HG03575 (cell line): ENCODE results near the gene ARHGAP33.
"Not testable (repeated sequence)": the region's sequence is repeated elsewhere in the genome, so short reads cannot be mapped to it uniquely, and the experiment has no call there.

ENCODE experiments used
- ATAC-seq: cut with Tn5 transposase; IDR thresholded peaks from one replicate; pipeline ENCODE4 v1.9.1; 2021; ENCODE audit not compliant: unreplicated experiment, insufficient number of reproducible peaks, low FRiP score; ENCODE audit errors: extremely low read depth

ARHGAP33 gene

DNA sequence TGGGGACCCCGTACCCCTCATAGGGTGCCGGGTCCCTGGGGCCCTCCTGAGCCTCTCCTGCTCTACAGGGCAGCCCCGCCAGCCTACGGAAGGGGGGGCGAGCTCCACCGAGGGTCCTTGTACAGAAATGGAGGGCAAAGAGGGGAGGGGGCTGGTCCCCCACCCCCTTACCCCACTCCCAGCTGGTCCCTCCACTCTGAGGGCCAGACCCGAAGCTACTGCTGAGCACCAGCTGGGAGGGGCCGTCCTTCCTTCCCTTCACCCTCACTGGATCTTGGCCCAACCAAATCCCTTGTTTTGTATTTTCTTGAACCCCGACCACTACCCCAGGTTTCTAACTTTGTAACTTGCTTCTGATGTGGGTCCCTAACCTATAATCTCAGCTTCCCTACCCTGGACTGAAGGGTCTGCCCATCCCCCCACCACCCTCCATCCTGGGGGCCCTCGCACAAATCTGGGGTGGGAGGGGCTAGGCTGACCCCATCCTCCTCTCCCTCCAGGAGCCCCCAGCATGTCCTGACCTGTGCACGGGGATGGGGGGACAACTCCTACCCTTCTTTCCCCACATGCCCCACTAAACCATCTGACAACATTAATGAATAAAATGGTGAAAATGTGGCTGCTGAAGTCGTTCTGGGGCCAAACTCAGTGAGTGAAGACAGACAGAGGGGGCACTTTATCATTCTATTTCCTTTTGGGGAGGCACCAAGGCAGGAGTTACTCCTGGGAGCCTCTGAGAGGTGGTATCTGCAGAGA is 13.0 kb downstream of the ARHGAP33 start:
- ATAC-seq = no peak

DNA sequence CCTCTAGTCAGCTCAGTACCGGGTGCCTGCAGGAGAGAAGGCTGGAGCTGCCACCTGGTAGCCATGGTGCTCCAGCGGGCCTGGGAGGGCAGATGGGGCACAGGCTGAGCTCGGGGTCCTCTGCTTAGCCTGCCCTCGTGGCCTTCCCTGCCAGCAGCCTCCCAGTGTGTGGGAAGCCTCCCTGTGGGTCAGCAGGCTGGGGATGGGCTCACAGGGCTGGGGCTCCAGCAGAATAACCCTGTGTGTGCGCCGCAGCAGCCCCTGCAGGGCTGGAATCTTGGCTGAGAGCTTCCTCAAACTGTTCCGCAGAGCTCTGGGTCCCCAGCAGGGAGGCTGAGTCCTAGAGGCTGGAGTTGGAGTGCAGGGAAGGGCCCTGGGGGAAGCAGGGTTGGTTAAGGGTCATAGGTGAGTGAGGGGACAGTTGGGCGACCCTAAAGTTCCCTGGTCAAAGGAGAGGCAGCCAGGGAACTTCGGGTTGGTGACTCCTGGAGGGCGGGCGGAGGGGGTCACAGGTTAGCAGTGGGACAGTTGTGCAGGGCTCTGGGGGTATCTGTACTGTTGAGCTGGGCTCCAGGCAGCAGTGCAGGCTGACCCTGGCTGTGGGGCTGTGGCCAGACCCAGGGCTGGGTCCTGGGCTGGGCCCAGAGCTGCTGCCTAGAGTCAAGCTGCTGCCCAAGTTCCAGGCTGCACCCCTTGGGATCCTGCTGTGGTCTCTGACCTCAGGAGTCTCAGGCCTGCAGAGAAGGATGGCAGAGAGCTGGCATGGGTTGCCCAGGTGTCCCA is 14.0 kb downstream of the ARHGAP33 start:
- no peak for ATAC-seq

DNA sequence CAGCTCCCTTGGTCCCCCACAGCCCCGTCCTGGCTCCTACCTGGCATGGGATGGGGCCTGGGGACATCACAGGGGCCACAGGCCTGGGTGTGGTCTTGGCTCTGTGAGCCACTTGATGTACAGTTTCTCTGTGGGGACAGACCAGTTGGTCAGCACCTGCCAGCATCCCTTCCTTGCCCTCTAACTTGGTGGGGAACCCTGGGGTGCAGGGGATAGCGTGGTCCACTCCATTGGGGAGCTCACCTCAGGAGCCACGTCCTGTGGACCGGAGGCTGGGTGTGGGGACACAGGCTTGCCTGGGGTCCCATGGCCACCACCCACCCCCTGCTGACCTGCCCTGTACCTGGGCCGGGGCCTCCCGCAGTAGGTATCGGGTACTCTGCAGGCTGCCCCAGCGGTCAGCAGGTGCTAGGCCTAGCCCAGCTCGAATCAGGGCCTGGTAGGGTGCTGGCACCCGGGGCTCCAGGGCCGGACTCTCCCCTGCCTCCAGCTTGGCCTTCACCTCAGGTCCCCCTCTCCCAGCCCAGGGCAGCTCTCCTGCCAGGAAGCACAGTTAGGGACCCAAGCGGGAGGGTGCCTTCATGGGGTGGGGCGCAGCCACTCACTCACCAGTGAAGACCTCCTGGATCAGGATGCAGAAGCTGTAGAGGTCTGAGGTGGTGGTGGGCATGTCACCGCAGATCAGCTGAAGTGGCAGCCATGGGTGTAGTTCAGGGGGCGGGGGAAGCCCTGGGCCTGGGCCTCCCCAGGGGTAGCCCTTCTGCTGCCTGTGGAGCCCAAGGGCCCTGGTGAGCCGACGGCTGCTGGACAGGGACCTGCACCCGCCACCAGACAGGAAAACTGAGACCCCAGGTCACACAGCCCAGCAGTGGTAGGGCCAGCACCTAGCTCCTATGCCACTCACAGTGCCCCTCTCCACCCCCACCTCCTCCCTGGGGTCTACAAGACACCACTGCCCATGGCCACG is 14.9 kb downstream of the ARHGAP33 start:
- ATAC-seq = no peak

DNA sequence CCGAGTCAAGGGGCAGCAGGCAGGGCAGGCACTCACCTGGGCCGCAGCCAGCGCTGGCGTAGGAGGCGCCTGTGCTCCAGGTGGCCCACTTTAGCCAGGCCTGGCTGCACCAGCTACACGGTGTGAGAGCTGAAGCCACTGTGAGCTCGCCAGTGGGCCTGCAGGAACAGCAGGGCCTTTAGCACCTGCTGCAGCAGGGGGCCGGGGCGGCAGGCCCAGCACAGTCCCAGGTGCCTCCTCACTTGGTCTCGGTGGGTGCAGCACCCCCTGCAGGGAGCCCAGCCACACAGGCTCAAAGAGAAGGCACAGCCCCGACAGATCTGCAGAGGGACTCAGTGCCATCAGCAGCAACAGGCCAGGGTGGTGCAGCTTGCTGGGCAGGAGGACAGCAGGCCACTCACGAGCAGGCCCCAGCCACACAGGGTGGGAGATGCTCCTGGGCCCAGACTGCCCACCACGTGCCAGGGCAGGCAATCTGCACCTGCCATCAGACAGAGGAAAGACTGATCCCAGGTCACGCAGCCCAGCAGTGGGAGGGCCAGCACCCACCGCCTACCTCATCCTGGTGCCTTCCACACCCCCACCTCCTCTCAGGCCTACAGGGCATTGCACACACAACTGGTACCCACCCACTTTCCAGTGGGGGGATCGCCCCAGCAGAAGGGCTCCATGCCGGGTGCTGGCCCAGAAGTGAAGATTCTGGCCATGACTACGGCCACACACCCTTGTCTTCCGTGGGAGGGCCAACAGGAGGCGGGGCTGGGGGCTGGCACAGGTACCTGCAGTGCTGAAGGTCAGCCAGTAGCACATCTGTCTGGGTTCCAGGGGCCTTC is 15.8 kb downstream of the ARHGAP33 start:
- no peak for ATAC-seq

DNA sequence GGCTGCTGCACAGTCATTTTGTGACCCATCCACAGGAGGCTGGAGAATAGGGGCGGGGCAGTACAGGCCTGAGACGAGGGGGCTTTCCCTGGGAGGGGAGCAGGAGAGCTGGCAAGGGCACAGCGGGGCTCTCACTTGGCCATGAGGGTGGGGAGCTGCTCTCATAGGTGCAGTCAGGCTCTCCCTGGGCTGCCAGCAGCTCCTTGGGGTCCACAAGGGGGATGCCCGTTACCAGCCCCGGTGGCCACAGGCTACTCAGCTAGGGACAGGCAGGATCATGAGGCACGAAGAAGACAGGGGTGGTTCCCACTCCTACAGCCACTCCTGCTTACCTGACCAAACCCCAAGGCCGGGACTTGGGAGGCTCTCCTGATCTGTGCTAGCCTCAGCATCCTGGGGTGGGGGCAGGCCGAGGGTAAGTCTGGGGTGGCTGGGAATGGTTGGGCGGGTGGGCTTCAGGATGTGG is 16.5 kb downstream of the ARHGAP33 start:
- ATAC-seq = no peak

DNA sequence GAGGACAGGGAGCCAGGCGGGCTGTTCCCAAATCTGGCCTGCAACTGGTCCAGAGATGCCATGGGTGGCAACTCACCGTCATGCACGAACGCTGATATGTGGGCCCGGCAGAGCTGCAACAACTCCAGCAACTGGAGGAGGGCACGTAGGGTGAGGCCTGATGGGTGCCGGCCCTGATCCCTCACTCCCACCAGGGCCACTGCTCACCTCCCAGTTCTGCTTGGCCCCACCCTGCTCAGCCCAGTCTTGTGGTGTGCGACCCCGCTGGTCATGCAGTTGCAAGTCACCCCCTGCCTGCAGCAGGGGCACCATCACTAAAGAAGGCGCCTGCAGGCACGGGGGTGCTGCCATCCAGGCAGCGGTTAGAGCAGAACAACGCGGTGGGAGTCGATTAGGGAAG is 16.9 kb downstream of the ARHGAP33 start:
- no peak for ATAC-seq

DNA sequence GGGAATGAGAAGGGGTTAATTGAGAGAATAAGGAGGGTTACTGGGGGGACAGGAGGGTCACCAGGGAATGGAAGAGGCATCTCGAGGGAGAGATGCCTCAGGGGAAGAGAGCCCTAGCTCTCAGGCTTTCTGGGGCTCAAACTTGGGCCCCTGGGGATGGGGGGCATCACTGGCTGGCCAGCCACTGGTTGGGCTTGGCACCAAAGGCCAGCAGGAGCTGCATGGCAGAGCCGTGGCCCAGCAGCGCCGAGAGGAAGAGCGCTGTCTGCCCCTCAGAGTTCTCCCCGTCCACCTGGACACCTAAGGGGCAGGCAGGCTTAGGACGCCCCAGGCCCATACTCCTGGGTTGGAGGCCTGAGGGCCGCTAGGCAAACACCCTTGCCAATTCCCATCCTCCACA is 17.5 kb downstream of the ARHGAP33 start:
- no peak for ATAC-seq

DNA sequence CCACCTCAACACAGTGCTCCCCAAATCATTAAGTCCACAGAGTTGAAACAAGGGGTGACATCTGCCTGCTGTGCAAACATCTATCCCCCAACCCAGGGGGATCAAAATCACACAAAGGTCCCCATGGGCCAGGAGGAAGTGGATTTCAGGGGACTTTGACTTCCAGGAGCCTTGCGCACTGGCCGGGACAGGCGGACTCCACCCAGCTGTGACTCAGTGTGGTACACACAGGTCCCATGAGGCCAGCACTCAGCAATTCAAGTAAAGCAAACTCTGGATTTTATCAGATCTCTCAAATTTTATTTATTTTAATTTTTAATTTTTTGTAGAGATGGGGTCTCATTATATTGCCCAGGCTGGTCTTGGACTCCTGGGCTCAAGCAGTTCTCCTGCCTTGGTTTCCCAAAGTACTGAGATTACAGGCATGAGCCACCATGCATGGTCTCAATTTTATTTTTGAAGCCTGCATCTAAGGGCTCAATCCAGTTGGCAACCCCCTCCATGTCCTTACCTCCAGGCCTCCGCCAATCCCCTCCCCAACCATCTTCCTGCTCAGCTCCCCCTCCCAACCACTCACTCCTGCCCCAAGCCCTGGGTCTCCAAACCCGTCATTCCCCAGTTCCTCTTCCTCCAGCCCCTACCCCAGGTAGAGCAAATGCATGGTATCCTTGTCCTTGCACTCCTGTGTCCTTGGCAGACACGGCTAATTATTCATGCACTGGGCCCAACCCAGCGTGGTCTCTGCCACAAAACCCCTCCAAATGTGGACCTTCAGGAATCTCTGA is 18.2 kb downstream of the ARHGAP33 start:
- no peak for ATAC-seq

DNA sequence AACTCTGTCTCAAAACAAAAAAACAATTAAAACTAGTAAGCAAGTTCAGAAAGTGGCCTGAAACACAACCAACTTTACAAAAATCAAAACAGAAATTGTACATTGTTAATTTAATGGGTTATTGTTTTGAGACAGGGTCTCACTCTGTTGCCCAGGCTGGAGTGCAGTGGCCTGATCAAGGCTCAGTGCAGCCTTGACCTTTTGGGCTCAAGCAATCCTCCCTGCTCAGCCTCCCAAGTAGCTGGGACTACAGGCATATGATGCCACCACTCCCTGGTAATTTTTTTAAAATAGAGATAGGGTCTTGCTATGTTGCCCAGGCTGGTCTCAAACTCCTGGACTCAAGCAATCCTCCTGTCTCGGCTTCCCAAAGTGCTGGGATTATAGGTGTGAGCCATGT is 20.2 kb downstream of the ARHGAP33 start:
- ATAC-seq = not testable (repeated sequence)

DNA sequence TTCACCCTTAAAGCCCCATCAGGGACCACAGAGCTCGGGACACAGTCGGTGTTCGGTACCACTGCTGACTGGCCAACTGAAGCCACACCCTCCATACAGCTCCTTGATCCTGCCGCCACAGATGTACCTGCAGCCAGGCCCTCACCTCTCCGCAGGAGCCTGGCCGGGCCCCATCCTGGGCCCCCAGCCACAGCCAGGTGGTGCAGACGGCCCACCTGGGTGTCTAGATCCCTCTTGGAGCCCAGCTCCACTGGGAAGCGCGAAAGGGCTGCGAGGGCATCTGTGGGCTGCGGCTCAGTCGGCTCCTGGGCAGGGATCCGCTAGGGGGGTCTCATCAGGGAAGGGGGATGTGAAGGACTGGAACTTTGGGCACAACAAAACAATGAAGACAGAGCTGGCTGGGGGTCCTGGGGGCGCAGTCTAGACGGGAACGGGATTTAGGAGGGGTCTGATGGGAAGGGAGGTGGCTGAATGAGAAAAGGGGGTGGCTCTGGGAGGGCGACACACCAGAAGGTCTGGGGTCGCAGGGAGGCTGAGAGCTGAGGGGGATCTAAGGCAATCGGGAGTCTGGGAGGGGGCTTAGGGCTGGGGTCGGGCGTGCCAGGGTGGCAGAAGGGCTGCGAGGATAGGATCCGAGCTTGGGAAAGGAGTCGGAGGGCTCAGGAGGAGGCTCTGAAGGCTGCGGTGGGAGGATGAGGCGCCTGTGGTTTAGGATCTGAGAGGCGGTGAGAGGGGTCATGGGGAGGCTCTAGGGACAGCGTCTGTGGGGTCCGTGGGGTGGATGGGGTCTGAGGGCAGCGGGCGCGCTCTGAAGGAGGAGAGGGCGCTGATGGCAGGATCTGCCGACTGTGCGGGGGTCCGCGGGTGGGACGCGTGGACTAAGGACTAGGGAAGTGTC is 21.5 kb downstream of the ARHGAP33 start:
- ATAC-seq = no peak

DNA sequence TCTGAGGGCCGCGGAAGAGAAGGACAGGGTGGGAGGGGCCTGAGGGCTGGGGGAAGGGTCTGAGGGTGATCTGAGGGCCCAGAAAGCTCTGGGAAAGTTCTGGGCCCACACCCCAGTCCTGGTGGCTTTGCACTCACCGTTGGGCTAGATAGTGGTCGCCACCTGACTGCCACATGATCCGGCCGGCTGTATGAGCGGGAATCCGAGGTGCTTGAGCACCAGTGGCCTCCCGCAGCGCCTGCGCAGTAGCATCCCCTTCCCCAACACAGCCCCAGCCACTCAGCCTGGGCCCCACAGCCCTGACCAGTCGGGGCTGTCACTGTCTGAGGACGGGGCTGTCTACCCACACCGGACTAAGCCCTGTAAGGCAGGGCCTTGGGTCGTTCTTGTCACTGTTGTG is 22.3 kb downstream of the ARHGAP33 start:
- ATAC-seq = no peak

DNA sequence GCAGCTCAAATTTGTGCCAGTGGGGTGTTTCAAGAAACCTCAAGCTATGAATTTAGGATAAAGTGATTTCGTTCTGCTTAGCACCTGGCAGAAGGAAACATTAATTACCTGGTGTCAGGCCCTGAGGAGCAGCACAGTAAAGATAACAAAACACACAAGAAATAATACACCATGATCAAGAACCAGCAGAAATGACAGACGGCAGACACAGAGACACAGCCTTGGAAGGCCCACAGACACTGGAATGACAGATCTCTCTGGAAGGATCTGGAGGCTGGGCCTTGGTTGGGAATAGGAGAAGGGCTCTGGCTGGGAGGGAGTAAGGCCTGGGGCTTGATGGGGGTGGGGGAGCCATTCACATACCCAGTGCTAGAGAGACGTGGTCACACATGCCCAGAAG is 26.5 kb downstream of the ARHGAP33 start:
- ATAC-seq = no peak

DNA sequence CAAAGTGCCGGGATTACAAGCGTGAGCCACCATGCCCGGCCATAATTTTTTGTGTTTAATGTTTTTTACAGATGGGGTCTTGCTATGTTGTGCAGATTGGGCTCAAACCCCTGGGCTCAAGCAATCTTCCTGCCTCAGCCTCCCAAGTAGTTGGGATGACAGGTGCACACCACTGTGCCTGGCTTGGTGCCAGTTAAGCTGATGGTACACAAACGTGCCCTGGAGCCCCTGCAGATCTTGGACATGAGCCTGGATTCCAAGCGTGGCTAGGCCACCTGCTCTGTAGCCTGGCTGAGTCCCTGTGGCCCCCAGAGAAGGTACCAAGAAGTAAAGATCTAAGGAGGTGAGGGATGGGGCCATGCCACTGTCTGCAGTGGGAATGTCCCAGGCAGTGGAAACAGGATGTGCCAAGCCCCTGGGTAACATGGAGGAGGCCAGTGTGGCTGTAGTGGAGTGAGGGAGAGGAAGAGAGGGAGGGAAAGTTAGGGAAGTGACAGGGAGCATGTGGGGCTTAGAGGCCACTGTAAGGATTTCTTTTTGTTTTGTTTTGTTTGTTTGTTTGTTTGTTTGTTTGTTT is 30.2 kb downstream of the ARHGAP33 start:
- ATAC-seq = no peak

DNA sequence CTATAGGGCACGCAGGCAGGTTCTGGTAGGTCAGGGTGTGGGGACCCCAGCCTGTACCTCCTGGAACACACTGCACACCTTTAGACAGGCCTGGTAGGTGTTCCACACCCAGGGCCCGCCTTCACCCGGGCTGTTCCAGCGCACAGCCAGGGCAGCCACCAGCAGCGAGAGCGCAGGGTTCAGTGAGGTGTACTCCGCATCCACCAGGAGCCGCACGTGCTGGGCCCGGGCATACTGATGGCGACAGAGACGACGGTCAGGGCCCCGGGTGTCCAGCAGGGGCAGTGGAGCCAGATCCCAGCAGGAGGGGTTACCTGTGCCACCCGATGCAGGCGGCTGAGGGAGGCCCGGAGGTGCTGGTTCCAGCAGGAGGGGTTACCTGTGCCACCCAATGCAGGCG is 31.2 kb downstream of the ARHGAP33 start:
- ATAC-seq = no peak

DNA sequence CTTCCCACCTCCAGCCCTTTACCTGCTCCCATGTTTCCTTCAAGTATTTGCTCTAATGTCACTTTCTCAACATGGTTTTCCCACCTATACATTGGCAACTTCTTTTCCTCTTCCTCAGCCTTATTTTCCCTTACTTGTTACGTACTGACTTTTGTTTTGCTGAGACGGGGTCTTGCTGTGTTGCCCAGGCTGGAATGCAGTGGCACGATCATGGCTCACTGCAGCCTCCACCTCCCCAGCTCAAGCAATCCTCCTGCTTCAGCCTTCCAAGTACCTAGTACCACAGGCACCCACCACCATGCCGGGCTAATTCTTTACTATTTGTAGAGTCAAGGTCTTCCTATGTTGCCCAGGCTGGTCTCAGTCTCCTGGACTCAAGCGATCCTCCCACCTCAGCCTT is 32.3 kb downstream of the ARHGAP33 start:
- no peak for ATAC-seq

DNA sequence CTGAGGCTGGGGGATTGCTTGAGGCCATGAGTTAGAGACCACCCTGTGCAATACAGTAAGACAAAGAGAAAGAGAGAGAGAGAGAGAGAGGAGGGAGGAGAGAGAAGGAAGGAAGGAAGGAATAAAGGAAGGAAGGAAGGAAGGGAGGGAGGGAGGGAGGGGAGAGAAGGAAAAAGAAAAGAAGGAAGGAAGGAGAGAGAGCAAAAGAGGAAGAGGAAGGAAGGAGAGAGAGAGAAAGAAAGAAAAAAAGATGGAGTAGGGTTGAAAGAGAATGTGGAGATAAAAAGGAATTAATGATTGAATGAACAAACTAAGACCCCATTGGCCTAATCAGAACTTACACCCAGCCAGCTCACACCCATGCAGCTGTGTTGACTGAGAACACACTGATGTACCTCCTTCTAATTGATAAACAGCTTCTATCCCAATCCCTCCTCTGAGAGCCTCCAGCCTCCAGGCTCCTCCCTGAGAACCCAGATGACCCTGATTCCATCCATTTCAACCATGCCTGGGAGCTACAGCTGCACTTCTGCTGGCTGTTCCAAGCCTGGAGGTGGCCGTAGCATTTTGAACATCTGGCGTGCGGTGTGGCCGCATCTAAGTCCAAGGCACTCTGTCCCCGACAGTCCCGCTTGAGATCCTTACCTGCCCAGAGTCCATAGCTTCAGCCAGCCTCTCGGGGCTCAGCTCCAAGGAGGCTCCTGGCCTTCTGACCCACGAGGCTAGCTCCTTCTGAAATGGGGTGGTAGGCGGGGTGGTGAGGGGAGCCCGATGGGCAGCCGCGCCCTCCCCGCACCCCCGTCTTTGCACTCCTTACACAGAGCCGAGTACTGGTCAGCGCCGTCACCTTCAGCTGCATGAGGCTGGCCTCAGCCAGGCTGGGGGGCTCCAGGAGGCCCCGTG is 36.2 kb downstream of the ARHGAP33 start:
- no peak for ATAC-seq
